ENCODE results near the gene TRPM8. TPM values are rescaled to one million over a fixed set of nuclear protein-coding genes. Genes with fewer than 3 reads are reported as not detected.
A peak's percentile ranks its signal among the peaks of the same experiment; 100 is the strongest.

Gene TRPM8
- total and polyA plus RNA-seq, 2 of the 13 experiments (the other 11 are each of a cell fraction or from before 2014, with no cell fraction given): 0.12 TPM; not detected in 1

DNA sequence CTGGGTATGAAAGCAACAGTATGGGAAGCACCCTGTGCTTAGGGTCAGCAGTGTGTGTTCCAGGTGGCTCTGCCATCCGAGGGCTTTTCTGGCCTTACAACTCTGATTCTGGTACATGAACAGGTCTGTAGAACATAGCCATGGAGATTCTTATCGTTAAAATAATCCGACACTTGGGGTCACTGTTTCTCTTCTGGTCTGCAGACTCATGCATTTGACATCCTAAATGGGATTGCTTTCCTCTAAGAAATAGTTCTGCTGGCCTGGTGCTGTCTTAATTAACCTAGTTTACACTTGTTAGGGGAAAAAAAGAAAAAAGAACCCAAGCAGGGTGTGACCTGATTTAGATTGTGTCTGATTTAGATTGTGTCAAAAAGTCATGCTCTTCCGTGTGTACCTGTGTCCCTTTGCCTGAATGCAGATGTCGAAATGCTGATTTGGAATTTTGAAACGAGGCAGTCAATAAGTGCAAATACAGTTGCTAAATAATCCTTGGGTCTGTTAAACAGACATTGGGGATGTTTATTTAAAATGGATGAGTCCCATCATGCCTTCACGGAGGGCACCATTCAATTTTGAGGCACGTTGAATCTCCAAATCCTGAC is 59.6 kb downstream of the TRPM8 start:
- Histone ChIP-seq H3K4me2 (ENCODE audit: low read depth, low read length) (peak overlapping the region; percentile 30), H3K27ac (ENCODE audit: extremely low read length, insufficient read depth, low read length) (no peak overlapping the region), H4K20me1 (ENCODE audit: insufficient read depth, low read length) (no peaks in the 10 kb centered on the region), H3K27me3 (ENCODE audit: control insufficient read depth in 1 of 2, insufficient read depth in 2 of 2, low read length in 2 of 2) (no peaks in the 10 kb centered on the region), H2AFZ (ENCODE audit: low read length) (no peak overlapping the region), H3K36me3 (replicated peaks in 1 of 2; ENCODE audit: control insufficient read depth in 1 of 2, insufficient read depth in 2 of 2, low read length in 2 of 2) (no peaks in the 10 kb centered on the region), H3K9ac (ENCODE audit: insufficient read depth, low read depth, low read length) (no peak overlapping the region), H3K79me2 (ENCODE audit: insufficient read depth, low read length) (no peaks in the 10 kb centered on the region), H3K4me1 (ENCODE audit: insufficient read depth, low read length) (peaks cover 40% of the 10 kb centered on the region), H3K9me3 (ENCODE audit: low read length) (no peaks in the 10 kb centered on the region), H3K4me3 (replicated peaks in 1 of 3; ENCODE audit: insufficient read depth in 1 of 3, low read depth in 2 of 3, low read length in 3 of 3) (peak overlapping the region in 1 of 3 experiments; percentile 9; a peak in 2 of 6 replicates)
- POLR2A ChIA-PET: no interaction called here
- CTCF ChIA-PET (ENCODE audit: low intra/inter-chr PET ratio, low total read pairs): interaction anchor here (1.3 to 2.4 kb wide), 4 partner anchors 281 to 1140 kb away, joined by 4 to 16 read pairs (median 8); no protein-coding TSS in a partner anchor
- in situ Hi-C loops (cut with HindIII; ENCODE audit: extremely low pct_ligation_motif_present, low pct_unique_long_range_greater_than_20kb) (loop anchor here (5.0 to 25.0 kb wide), 4 partner anchors 278 to 1136 kb away; partner anchors contain the start of gene ARL4C), intact Hi-C loops (cut with micrococcal nuclease; ENCODE audit: unreplicated experiment) (loop anchor here (1.0 to 2.0 kb wide), 5 partner anchors 159 to 1140 kb away; no protein-coding TSS in a partner anchor)
- peak; percentile 60 for DNase-seq (ENCODE audit: low spot score)
- peak; percentile 79 for FAIRE-seq
- peak; percentile 85 for ATAC-seq
- 2% methylated on average over 8 of the region's 8 CpGs for WGBS (ENCODE audit: low lambda C conversion rate)
- no TSS peak for BruUV-seq (replicated peaks)
- TF ChIP-seq CEBPG (CRISPR knock-in tag; IDR thresholded peaks at IDR 0.05) (peak; percentile 79), CEBPB (IDR thresholded peaks at IDR 0.05; ENCODE audit: borderline replicate concordance, low read depth, low read length) (peak; percentile 81; the same call in 1 of the 2 replicates), ZNF33B (CRISPR knock-in tag; IDR thresholded peaks at IDR 0.05) (0 out of 2 replicates have a peak, but pooled peaks have one; percentile 57), EP300 (IDR thresholded peaks at IDR 0.05; ENCODE audit: low read depth in 2 of 2, low read length in 2 of 2) (peak in 1 of 2 experiments; percentile 62; a peak in 1 of 4 replicates), EP300 (CRISPR knock-in tag; IDR thresholded peaks at IDR 0.05; ENCODE audit: borderline replicate concordance) (no peak), ATF4 (CRISPR knock-in tag; IDR thresholded peaks at IDR 0.05) (peak in 1 of 2 experiments; percentile 56; a peak in 2 of 4 replicates), ZBTB1 (CRISPR knock-in tag; IDR thresholded peaks at IDR 0.05; ENCODE audit: borderline replicate concordance) (no peak), MIER3 (CRISPR knock-in tag; IDR thresholded peaks at IDR 0.05; ENCODE audit: borderline replicate concordance) (no peak), ZNF432 (CRISPR knock-in tag; IDR thresholded peaks at IDR 0.05; ENCODE audit: borderline replicate concordance) (0 out of 2 replicates have a peak, but pooled peaks have one; percentile 33), ZNF510 (CRISPR knock-in tag; IDR thresholded peaks at IDR 0.05; ENCODE audit: low read depth) (no peak), SMAD3 (CRISPR knock-in tag; IDR thresholded peaks at IDR 0.05) (0 out of 2 replicates have a peak, but pooled peaks have one; percentile 19), FOXC1 (CRISPR knock-in tag; IDR thresholded peaks at IDR 0.05; ENCODE audit: borderline replicate concordance) (0 out of 2 replicates have a peak, but pooled peaks have one; percentile 20), GATAD2A (CRISPR knock-in tag; IDR thresholded peaks at IDR 0.05) (peak; percentile 76), ZNF207 (IDR thresholded peaks at IDR 0.05; ENCODE audit: borderline replicate concordance) (no peak), FOXK1 (CRISPR knock-in tag; IDR thresholded peaks at IDR 0.05; ENCODE audit: borderline replicate concordance, low read depth) (0 out of 2 replicates have a peak, but pooled peaks have one; percentile 19), ATF6 (CRISPR knock-in tag; conservative IDR thresholded peaks at IDR 0.05) (no peak), PLSCR1 (CRISPR knock-in tag; IDR thresholded peaks at IDR 0.05; ENCODE audit: borderline replicate concordance) (no peak), ZNF337 (CRISPR knock-in tag; IDR thresholded peaks at IDR 0.05; ENCODE audit: borderline replicate concordance, low read depth) (no peak), ZNF484 (CRISPR knock-in tag; IDR thresholded peaks at IDR 0.05; ENCODE audit: borderline replicate concordance, low read depth) (no peak), ZNF772 (CRISPR knock-in tag; IDR thresholded peaks at IDR 0.05) (0 out of 2 replicates have a peak, but pooled peaks have one; percentile 45)
